GM19455 (cell line): ENCODE measurements around the gene MRPL24.

ENCODE experiments used
- ATAC-seq: cut with Tn5 transposase; IDR thresholded peaks from one replicate; pipeline ENCODE4 v1.9.1; 2021; ENCODE audit not compliant: unreplicated experiment

MRPL24 gene

GRCh38 chr1:156693848-156694689, 46.8 kb downstream of the MRPL24 start:
- no peak for ATAC-seq

DNA sequence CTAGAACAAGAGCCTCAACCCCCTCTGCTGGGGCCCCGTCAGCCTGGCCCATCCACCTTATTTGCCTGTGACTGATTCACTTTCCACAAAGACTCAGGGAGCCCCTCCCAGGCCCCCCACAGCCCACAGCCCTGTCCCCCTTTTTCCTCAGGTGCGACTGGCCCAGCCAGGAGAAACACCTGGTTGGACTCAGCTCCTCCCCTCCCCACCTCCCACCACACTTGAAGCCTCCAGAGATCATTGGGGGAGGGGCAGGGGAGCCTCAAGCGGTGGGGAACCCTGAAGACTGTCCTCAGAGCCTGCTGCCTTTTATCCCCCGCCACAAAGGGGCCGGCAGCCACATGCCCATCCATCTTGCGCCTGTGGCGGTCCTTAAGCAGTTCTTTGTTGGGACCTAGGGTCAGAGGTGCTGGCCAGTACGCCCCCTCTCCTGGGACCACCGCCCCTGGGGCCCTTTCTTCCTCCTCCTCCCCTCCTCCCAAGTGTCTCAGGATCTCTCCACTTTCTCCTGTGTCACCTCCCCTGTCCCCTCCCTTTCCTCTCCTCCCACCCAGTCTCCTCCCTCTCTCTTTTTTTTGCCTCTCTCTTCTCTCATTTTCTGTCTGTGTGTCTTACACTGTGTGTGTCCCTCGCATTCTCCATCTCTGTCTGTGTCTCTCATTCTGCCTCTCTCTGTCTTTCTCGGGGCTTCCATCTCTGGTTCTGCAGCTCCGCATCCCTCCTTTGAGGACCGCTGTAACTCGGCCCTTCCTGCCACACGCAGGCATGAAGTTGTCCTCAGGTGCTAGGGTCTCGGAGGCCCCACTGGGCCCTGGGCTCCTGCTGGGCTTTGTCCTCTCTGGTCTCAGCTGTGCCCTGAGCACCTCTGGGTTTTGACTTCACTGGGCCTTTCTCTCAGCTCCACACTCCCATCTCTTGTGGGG, 47.7 kb downstream of the MRPL24 start:
- no peak for ATAC-seq

- no peak for ATAC-seq
Observed at GRCh38 chr1:156692441-156692924, 48.4 kb downstream of the MRPL24 start.

GRCh38 chr1:156691665-156692440, 49.0 kb downstream of the MRPL24 start:
- ATAC-seq = no peak

DNA sequence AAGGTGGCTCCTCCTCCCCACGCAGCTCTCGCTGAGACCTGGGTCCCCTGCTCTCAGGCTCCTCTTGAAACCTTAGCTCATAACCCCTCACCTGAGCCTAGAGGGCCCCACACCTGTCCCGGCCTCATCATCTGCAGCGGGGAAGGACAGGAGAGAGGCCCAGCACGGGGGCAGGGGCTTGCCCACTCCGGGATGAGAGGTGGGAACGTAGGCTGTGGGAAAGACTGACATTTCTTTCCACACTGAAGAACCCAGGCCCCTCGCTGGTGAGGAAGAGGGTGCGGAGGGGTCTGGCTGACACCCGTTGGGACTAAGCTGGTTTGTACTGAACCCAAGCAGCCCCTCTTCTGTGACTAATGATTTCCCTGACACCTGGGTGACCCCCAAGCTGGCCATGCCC, 49.7 kb downstream of the MRPL24 start:
- ATAC-seq = no peak

- no peak for ATAC-seq
Observed at GRCh38 chr1:156690675-156691036, 50.2 kb downstream of the MRPL24 start.

DNA sequence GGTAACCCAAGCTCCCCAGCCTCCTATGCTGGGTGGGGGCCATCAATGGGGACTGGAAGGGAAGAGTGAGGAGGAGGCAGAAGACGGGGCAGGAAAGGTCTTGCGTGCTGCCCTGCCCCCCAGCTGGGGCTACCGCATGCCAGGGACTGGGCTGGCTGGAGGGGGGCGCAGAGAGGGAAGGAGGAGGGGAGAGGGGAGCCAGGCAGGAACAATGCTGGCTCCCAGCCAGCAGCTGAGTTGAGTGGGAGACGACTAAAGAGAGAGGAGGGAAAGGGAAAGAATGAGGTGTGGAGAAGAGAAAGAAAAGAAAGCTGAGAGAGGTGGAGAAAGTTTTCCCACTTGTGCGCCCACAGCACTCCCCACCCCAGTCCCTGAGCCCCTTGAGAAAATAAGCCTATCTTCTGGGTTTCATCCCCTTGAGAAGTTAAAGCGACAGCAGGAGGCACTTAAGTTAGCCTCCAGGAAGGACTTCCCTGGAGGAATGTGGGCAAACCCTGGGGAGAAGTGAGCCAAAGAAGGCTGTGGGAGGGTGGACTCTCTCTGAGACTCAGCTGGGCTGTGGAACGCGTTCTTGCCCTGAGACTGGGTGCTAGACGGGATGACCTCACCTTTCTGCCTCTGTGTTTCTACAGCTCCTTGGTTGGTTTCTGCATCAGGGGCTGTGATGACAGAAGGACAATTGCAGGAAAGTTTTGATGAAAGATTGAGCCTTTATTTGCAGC, 50.8 kb downstream of the MRPL24 start:
- no peak for ATAC-seq

DNA sequence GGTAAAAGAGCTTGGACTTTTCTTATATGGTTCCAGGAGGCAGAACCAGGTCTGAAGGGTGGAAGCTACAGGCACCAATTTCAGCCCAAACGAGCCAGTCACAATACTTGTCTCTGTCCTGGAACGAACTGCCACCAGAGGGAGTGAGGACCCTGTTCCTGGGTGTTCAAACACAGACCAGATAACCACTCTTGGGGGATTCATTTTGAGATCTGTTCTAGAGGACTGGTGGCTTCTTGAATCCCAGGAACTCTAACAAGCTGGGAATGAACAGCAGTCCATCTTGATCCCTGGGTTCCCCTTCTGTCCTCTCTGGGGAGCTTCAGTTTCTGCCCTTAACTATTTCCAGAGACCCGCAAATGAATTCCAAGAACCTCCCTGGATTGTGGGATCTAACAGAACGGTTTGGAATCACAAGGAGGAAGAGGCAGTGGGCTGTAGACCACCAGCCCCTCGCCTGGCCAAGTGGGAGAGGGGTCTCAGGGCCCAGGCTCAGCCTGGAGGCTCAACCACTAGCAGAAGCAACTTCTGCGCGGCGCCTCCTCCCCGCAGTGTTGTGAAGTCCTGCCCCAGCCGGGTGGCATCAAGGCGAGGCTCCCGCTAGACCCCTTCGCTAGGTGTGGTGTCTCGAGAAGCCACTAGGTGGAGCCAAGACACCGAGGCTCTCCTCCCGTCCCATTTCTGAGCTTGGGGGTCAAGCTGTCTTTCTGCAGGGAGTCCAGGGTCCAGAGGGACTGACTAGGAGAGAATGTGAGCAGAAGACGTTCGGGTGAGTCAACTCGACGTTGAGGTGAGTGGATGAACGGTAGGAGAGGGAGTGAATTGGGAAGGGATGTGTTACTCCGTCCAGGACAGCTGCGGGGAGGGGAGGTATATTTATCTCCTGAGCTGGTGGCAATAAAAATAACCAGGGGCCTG, 51.6 kb downstream of the MRPL24 start:
- ATAC-seq = no peak
